ENCODE results near the gene PHRF1. TPM values are rescaled to one million over a fixed set of nuclear protein-coding genes. Genes with fewer than 3 reads are reported as not detected.

PHRF1 gene
- total and polyA plus RNA-seq, 9 of the 15 experiments (the other 6 are each of a cell fraction or from before 2014, with no cell fraction given) = 0.07 to 37.2 (median 7.7) TPM

DNA sequence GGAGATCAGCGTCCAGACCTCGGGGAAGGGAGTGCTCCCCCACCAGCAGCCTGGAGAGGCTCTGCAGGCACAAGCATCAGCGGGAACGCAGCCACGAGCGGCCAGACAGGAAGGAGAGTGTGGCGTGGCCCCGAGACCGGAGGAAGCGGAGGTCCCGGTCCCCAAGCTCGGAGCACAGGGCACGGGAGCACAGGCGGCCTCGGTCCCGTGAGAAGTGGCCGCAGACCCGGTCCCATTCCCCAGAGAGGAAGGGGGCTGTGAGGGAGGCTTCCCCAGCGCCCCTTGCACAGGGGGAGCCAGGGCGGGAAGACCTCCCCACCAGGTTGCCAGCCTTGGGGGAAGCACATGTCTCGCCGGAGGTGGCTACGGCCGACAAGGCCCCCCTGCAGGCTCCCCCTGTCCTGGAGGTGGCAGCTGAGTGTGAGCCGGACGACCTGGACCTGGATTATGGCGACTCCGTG lies 32.6 kb downstream of the PHRF1 start:
- no peak for FAIRE-seq
- no peak overlapping the region for H3K4me3 ChIP-seq
- TF ChIP-seq GTF2A2 (tag; IDR thresholded peaks at IDR 0.05) (no peak), HDAC2 (IDR thresholded peaks at IDR 0.05) (no peak), HMGN3 (IDR thresholded peaks at IDR 0.05; ENCODE audit: borderline replicate concordance, extremely low read depth, insufficient read length, low read depth, low read length) (no peak), RBM22 (IDR thresholded peaks at IDR 0.05; ENCODE audit: low read depth, low read length, poor library complexity, severe bottlenecking) (peak; percentile 74), SRSF7 (optimal IDR thresholded peaks at IDR 0.05; ENCODE audit: low read depth, low read length) (no peak), KLF1 (tag; IDR thresholded peaks at IDR 0.05) (no peak), POLR2G (IDR thresholded peaks at IDR 0.05; ENCODE audit: low read depth, low read length) (peak; percentile 7; the same call in 1 of the 2 replicates), ZNF384 (IDR thresholded peaks at IDR 0.05; ENCODE audit: low read depth, low read length) (no peak), TARDBP (IDR thresholded peaks at IDR 0.05) (no peak)
- TF ChIP-seq, protein P1, sequence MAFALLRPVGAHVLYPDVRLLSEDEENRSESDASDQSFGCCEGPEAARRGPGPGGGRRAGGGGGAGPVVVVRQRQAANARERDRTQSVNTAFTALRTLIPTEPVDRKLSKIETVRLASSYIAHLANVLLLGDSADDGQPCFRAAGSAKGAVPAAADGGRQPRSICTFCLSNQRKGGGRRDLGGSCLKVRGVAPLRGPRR (CRISPR knock-in tag; IDR thresholded peaks at IDR 0.05) = no peak
- TF ChIP-seq, protein P2, sequence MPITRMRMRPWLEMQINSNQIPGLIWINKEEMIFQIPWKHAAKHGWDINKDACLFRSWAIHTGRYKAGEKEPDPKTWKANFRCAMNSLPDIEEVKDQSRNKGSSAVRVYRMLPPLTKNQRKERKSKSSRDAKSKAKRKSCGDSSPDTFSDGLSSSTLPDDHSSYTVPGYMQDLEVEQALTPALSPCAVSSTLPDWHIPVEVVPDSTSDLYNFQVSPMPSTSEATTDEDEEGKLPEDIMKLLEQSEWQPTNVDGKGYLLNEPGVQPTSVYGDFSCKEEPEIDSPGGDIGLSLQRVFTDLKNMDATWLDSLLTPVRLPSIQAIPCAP (CRISPR knock-in tag; IDR thresholded peaks at IDR 0.05; ENCODE audit: borderline replicate concordance) = no peak
- TF ChIP-seq, protein P3, sequence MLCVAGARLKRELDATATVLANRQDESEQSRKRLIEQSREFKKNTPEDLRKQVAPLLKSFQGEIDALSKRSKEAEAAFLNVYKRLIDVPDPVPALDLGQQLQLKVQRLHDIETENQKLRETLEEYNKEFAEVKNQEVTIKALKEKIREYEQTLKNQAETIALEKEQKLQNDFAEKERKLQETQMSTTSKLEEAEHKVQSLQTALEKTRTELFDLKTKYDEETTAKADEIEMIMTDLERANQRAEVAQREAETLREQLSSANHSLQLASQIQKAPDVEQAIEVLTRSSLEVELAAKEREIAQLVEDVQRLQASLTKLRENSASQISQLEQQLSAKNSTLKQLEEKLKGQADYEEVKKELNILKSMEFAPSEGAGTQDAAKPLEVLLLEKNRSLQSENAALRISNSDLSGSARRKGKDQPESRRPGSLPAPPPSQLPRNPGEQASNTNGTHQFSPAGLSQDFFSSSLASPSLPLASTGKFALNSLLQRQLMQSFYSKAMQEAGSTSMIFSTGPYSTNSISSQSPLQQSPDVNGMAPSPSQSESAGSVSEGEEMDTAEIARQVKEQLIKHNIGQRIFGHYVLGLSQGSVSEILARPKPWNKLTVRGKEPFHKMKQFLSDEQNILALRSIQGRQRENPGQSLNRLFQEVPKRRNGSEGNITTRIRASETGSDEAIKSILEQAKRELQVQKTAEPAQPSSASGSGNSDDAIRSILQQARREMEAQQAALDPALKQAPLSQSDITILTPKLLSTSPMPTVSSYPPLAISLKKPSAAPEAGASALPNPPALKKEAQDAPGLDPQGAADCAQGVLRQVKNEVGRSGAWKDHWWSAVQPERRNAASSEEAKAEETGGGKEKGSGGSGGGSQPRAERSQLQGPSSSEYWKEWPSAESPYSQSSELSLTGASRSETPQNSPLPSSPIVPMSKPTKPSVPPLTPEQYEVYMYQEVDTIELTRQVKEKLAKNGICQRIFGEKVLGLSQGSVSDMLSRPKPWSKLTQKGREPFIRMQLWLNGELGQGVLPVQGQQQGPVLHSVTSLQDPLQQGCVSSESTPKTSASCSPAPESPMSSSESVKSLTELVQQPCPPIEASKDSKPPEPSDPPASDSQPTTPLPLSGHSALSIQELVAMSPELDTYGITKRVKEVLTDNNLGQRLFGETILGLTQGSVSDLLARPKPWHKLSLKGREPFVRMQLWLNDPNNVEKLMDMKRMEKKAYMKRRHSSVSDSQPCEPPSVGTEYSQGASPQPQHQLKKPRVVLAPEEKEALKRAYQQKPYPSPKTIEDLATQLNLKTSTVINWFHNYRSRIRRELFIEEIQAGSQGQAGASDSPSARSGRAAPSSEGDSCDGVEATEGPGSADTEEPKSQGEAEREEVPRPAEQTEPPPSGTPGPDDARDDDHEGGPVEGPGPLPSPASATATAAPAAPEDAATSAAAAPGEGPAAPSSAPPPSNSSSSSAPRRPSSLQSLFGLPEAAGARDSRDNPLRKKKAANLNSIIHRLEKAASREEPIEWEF (CRISPR knock-in tag; IDR thresholded peaks at IDR 0.05) = no peak
- TF ChIP-seq, protein P4, sequence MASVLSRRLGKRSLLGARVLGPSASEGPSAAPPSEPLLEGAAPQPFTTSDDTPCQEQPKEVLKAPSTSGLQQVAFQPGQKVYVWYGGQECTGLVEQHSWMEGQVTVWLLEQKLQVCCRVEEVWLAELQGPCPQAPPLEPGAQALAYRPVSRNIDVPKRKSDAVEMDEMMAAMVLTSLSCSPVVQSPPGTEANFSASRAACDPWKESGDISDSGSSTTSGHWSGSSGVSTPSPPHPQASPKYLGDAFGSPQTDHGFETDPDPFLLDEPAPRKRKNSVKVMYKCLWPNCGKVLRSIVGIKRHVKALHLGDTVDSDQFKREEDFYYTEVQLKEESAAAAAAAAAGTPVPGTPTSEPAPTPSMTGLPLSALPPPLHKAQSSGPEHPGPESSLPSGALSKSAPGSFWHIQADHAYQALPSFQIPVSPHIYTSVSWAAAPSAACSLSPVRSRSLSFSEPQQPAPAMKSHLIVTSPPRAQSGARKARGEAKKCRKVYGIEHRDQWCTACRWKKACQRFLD (CRISPR knock-in tag; IDR thresholded peaks at IDR 0.05) = no peak

More for the DNA sequence above, 32.6 kb downstream of the PHRF1 start:
- ChIA-PET CTCF (ENCODE audit: low intra/inter-chr PET ratio) (no interaction called here), POLR2A (interaction anchor here (0.7 to 0.9 kb wide), 3 partner anchors 28 to 117 kb away, joined by 3 read pairs; no protein-coding TSS in a partner anchor)
- H3K27me3 ChIP-seq (ENCODE audit: control insufficient read depth in 2 of 2, insufficient read depth in 2 of 2, low read length in 2 of 2) = no peaks in the 10 kb centered on the region
- ATAC-seq = no peak
- no peak overlapping the region for H2AFZ ChIP-seq (ENCODE audit: low read depth, low read length)
- peaks cover 98% of the 10 kb centered on the region for H3K36me3 ChIP-seq (ENCODE audit: control insufficient read depth, insufficient read depth, low read length)
- DNase-seq (ENCODE audit: extremely low read depth in 1 of 4, low spot score in 3 of 4) = no peak
- in situ Hi-C loops (cut with MboI) (no loop called here), intact Hi-C loops (cut with micrococcal nuclease) (no loop called here)
- peaks cover 0 to 50% of the 10 kb centered on the region in 2 experiments; a peak in 4 of 5 replicates for H3K4me1 ChIP-seq (replicated peaks in 1 of 2; ENCODE audit: control insufficient read depth in 2 of 2, insufficient read depth in 2 of 2, low read length in 2 of 2)
- H4K20me1 ChIP-seq (replicated peaks; ENCODE audit: control insufficient read depth, insufficient read depth, low read length) = peaks cover 17% of the 10 kb centered on the region
- WGBS (ENCODE audit: insufficient coverage, low coverage, missing lambda C conversion rate) = 94% methylated on average over 16 of the region's 28 CpGs
- no peak overlapping the region for H3K9ac ChIP-seq (ENCODE audit: insufficient read depth in 1 of 2, low read depth in 2 of 2, low read length in 2 of 2)
- H3K27ac ChIP-seq (ENCODE audit: extremely low read depth, low read depth, low read length) = no peak overlapping the region
- no peak overlapping the region for H3K4me2 ChIP-seq (ENCODE audit: insufficient read depth, low read length)
- H3K9me3 ChIP-seq (replicated peaks; ENCODE audit: control insufficient read depth, insufficient read depth, low read depth, low read length) = no peaks in the 10 kb centered on the region
- peaks cover 2% of the 10 kb centered on the region; the same call in 1 of the 3 replicates for H3K79me2 ChIP-seq (ENCODE audit: control insufficient read depth, insufficient read depth, low read length)
- H3K9me1 ChIP-seq (ENCODE audit: control insufficient read depth, insufficient read depth, low read length) = no peaks in the 10 kb centered on the region
- BruUV-seq (replicated peaks) = TSS peak; percentile 11

Data from K562 (cell line).